ENCODE measurements around the gene SRPK3.
"Not testable (repeated sequence)": the region's sequence is repeated elsewhere in the genome, so short reads cannot be mapped to it uniquely, and the experiment has no call there.

The SRPK3 gene

GRCh38 chrX:153741446-153741845, 39.4 kb upstream of the SRPK3 start:
- no peak for TF ChIP-seq CTCF (conservative IDR thresholded peaks at IDR 0.05; ENCODE audit: control insufficient read depth, insufficient read depth, low read depth, low read length)
- no peak overlapping the region for H3K4me3 ChIP-seq (ENCODE audit: control insufficient read depth, low read depth, low read length)
- DNase-seq (ENCODE audit: low read depth): no peak

- H3K4me3 ChIP-seq (ENCODE audit: control insufficient read depth, low read depth, low read length); DNase-seq (ENCODE audit: low read depth): not testable (repeated sequence)
Observed at GRCh38 chrX:153742111-153742510, 38.7 kb upstream of the SRPK3 start.

GRCh38 chrX:153742796-153743467, 37.9 kb upstream of the SRPK3 start:
- not testable (repeated sequence) for DNase-seq (ENCODE audit: low read depth)

GRCh38 chrX:153743468-153744209, 37.2 kb upstream of the SRPK3 start:
- DNase-seq (ENCODE audit: low read depth): peak; percentile 31
- H3K4me3 ChIP-seq (ENCODE audit: control insufficient read depth, low read depth, low read length): not testable (repeated sequence)

More at GRCh38 chrX:153742796-153743467, 37.9 kb upstream of the SRPK3 start:
- not testable (repeated sequence) for H3K4me3 ChIP-seq (ENCODE audit: control insufficient read depth, low read depth, low read length)

GRCh38 chrX:153744210-153745066, 36.4 kb upstream of the SRPK3 start:
- no peak for DNase-seq (ENCODE audit: low read depth)
- no peak for TF ChIP-seq CTCF (conservative IDR thresholded peaks at IDR 0.05; ENCODE audit: control insufficient read depth, insufficient read depth, low read depth, low read length)
- H3K4me3 ChIP-seq (ENCODE audit: control insufficient read depth, low read depth, low read length): no peak overlapping the region

GRCh38 chrX:153745067-153745433, 35.8 kb upstream of the SRPK3 start:
- not testable (repeated sequence) for H3K4me3 ChIP-seq (ENCODE audit: control insufficient read depth, low read depth, low read length); DNase-seq (ENCODE audit: low read depth)

- no peak for TF ChIP-seq CTCF (conservative IDR thresholded peaks at IDR 0.05; ENCODE audit: control insufficient read depth, insufficient read depth, low read depth, low read length)
- no peak overlapping the region for H3K4me3 ChIP-seq (ENCODE audit: control insufficient read depth, low read depth, low read length)
- no peak for DNase-seq (ENCODE audit: low read depth)
Observed at GRCh38 chrX:153746359-153746758, 34.5 kb upstream of the SRPK3 start.

- not testable (repeated sequence) for DNase-seq (ENCODE audit: low read depth); H3K4me3 ChIP-seq (ENCODE audit: control insufficient read depth, low read depth, low read length)
Observed at GRCh38 chrX:153746991-153747390, 33.9 kb upstream of the SRPK3 start.

GRCh38 chrX:153749017-153749416, 31.8 kb upstream of the SRPK3 start:
- H3K4me3 ChIP-seq (ENCODE audit: control insufficient read depth, low read depth, low read length); DNase-seq (ENCODE audit: low read depth): not testable (repeated sequence)

Measured in fibroblast of mammary gland (primary cell).